BJ (cell line): ENCODE results near the gene CELA3B. TPM values are rescaled to one million over a fixed set of nuclear protein-coding genes. Genes with fewer than 3 reads are reported as not detected.

Experiments
- CTCF ChIA-PET: fragments of 350-600 bp; formaldehyde crosslinking; extraction: SDS; loops from one replicate; lab custom pipeline; 2021; ENCODE audit warnings: antibody characterized with exemption, inconsistent platforms; lab: Yijun Ruan, JAX
- POLR2A ChIA-PET: fragments of 300-600 bp; sonication (Branson Sonifier 250); formaldehyde crosslinking; extraction: SDS; loops from one replicate; lab custom pipeline; 2021; ENCODE audit warnings: antibody characterized with exemption; lab: Charles Lee
- DNase-seq: peaks from one replicate; pipeline ENCODE4 v3.0.0-alpha.2; 2011; ENCODE audit warnings: low read depth
- H3K27me3 ChIP-seq: 2 replicates; pipeline ENCODE4 v1.6.0; 2011; ENCODE audit warnings: low read length; ENCODE audit not compliant: control insufficient read depth, insufficient read depth
- H3K36me3 ChIP-seq: 2 replicates; pipeline ENCODE4 v1.5.1; 2011; ENCODE audit warnings: low read length; ENCODE audit not compliant: control insufficient read depth, insufficient read depth
- H3K4me3 ChIP-seq: 2 replicates; pipeline ENCODE4 v1.5.1; 2011; ENCODE audit warnings: low read depth, mild to moderate bottlenecking, control low read depth, low read length
- CTCF ChIP-seq: IDR thresholded peaks from 2 replicates; pipeline ENCODE4 v1.5.1; 2011; ENCODE audit warnings: low read depth, mild to moderate bottlenecking, control low read depth, inconsistent platforms, low read length, moderate library complexity; ENCODE audit not compliant: insufficient read depth
- polyA plus RNA-seq: library from polyadenylated mRNA; depleted of rRNA; stranded (reverse); fragments of >200 nt; gene quantifications from 2 replicates; pipeline ENCODE4 v1.2.3, GENCODE V29; 2011

Gene CELA3B
- polyA plus RNA-seq, 1 experiment = not detected

GRCh38 chr1:21951226-21951870 is 25.5 kb upstream of the CELA3B start:
- ChIA-PET CTCF (interaction anchor here (0.6 to 1.3 kb wide), 5 partner anchors 12 to 53 kb away, joined by 3 to 7 read pairs (median 3); partner anchors contain the start of gene HSPG2), POLR2A (no interaction called here)
- no peak overlapping the region for H3K4me3 ChIP-seq
- TF ChIP-seq CTCF = no peak
- H3K27me3 ChIP-seq = no peaks in the 10 kb centered on the region
- H3K36me3 ChIP-seq = no peaks in the 10 kb centered on the region
- no peak for DNase-seq

DNA sequence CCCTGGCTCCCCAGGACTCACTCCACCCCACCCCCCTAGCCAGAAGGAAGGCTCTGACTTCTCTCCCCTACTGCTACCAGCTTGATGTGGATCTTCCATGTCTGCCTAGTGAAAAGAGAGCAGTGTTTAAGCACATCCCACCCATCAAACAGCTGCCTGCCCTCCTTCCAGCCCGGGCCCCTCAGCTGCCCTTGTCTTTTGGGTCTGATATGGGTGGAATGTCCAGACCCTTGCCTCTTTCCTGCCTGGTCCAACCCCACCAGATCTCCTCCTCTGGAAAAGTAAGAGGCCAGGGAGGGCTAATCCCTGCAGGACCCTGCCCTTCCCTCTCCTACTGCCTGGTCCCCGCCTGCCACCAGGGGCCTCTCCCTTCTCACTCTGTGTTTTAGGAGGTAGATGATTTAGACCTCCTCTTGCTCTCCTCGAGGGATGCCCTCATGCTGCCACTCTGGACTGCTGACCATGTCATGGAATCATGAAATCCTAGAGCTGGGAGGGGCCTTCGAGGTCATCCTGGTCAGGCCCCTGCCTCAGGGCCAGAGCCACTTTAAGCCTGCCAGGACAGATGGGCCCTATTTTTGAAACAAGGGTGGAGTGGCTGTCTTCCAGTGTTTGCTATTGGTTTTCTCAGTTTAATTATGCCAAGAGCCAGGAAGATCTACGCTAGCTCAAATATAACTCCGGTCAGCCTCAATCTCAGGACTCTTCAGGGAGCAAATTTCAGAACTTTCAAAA is 23.9 kb upstream of the CELA3B start:
- no peak overlapping the region for H3K4me3 ChIP-seq
- no peaks in the 10 kb centered on the region for H3K27me3 ChIP-seq
- POLR2A ChIA-PET = no interaction called here
- H3K36me3 ChIP-seq = no peaks in the 10 kb centered on the region
- DNase-seq = no peak
- CTCF ChIA-PET = interaction anchor here (1.7 kb wide), 1 partner anchor 13 kb away, joined by 6 read pairs; no protein-coding TSS in a partner anchor
- no peak for TF ChIP-seq CTCF

DNA sequence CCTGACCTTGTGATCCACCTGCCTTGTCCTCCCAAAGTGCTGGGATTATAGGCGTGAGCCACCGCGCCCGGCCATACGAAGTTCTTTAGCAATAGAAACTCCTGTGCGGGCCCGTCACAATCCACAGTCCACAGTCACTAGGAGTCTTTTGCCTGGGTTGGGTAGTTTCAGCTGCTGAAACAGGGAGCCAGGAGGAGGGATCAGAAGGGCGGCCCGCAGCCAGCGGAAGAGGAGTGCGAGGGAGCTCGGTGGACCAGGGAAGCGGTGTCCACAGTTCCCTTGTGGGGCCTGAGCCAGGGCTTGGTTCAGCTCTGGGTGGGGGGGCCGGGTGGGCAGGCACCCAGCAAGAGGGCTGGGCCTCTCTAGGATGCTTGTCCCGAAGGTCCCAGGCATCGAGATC is 21.8 kb upstream of the CELA3B start:
- ChIA-PET CTCF (interaction anchor here (1.0 to 1.6 kb wide), 2 partner anchors 9 to 93 kb away, joined by 3 read pairs; no protein-coding TSS in a partner anchor), POLR2A (no interaction called here)
- no peak for TF ChIP-seq CTCF
- DNase-seq = no peak
- no peak overlapping the region for H3K4me3 ChIP-seq
- H3K36me3 ChIP-seq = no peaks in the 10 kb centered on the region
- H3K27me3 ChIP-seq = no peaks in the 10 kb centered on the region

DNA sequence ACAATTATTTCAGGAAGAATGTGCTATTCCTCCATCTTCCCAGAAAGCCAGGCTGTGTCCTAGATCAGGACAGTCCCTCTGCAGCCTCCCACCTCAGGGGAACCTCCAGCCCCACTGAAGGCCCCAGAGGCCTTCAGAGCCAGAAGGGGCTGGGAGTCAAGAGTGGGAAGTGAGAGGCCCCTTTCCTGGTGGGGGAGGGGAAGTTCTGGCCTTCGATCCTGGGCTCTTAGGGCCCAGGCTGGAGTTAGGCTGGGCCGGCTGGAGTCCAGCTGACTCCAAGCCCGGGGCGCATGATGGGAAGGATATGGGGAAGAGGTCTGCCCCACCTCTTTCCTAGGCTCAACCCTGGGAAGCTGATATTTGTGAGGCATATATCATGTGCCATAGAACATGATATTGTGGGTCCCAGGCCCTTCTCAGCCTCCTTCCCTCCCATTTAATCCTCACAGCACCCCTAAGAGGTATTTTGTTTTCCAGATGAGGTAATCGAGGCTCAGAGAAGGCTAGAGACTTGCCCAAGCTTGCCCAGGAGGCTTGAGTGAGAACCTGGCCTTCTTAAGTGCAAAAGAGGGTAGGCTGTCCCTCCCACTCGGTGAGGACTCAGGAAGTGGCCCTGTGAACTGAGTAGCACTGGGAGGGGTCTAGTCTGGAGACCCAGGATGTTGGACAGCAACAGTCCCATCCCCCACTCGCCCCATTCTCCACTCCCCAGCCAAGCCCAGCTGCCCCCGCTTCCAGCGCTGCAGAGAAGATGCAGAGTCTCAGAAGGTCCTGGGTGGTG is 21.1 kb upstream of the CELA3B start:
- ChIA-PET CTCF (interaction anchor here (0.6 to 1.8 kb wide), 7 partner anchors 9 to 132 kb away, joined by 3 to 5 read pairs (median 3); no protein-coding TSS in a partner anchor), POLR2A (no interaction called here)
- no peak for DNase-seq

More for the DNA sequence above, 21.1 kb upstream of the CELA3B start:
- no peaks in the 10 kb centered on the region for H3K36me3 ChIP-seq
- no peak overlapping the region for H3K4me3 ChIP-seq
- TF ChIP-seq CTCF = no peak
- no peaks in the 10 kb centered on the region for H3K27me3 ChIP-seq
